PC-9 (cell line): Measurements from ENCODE around the gene CCDC70.

Experiments
- EZH2 ChIP-seq: fragments of 200-600 bp; sonication (generic); IDR thresholded peaks from 2 replicates; pipeline ENCODE4 v1.8.0; 2017; ENCODE audit warnings: antibody characterized with exemption, low read depth
- TF ChIP-seq, protein P1 (sequence below): fragments of 200-600 bp; sonication (generic); conservative IDR thresholded peaks from 2 replicates; pipeline ENCODE4 v1.6.1; 2017; ENCODE audit warnings: mixed run types, antibody characterized with exemption, mild to moderate bottlenecking, moderate library complexity

DNA sequence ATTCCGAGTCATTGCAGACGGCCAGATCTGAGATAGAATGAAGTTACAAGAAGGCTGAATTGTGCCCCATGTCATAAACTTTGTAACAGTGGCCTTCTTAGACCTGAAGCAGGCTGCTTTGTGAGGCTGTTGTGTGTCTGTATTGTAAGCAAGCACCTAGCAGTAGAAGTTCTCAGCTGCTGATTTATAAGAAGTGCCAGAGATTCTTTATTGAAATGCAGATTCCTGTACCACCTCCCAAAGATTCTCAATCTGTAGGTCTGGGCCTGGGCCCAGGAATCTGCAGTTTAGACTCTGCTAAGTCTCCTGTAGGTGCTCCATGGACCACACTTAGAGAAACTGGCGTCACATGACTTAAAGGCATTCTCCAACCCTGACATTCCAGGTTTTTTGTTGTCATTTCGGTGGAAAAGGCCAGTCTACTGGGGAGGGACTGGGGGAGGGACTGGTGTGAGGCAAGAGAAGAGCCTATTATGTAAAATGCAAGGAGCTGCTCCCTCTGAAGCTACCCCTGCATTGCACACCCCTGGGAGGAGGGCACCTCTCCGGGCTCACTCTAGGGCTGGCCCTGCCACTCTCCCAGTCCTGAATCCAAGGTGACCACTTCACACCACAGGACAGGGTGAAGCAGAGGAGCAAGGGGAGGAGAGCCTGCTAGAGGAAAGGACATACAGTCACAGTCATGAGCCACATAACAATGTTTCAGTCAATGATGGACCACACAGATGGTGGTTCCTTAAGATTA, 16.0 kb upstream of the CCDC70 start:
- TF ChIP-seq, protein P1, sequence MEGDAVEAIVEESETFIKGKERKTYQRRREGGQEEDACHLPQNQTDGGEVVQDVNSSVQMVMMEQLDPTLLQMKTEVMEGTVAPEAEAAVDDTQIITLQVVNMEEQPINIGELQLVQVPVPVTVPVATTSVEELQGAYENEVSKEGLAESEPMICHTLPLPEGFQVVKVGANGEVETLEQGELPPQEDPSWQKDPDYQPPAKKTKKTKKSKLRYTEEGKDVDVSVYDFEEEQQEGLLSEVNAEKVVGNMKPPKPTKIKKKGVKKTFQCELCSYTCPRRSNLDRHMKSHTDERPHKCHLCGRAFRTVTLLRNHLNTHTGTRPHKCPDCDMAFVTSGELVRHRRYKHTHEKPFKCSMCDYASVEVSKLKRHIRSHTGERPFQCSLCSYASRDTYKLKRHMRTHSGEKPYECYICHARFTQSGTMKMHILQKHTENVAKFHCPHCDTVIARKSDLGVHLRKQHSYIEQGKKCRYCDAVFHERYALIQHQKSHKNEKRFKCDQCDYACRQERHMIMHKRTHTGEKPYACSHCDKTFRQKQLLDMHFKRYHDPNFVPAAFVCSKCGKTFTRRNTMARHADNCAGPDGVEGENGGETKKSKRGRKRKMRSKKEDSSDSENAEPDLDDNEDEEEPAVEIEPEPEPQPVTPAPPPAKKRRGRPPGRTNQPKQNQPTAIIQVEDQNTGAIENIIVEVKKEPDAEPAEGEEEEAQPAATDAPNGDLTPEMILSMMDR: no peak
- TF ChIP-seq EZH2: no peak
